Activated CD8-positive, alpha-beta T cell treated with anti-CD3 and anti-CD28 coated beads, Interleukin-2, amount 10 ng/mL, durations not matched to agents 7 days and 5 days (primary cell): ENCODE measurements around the gene SP9. TPM values are rescaled to one million over a fixed set of nuclear protein-coding genes. Genes with fewer than 3 reads are reported as not detected.

Experiments
- ATAC-seq: fragments of 150-1000 bp; cut with Tn5 transposase; one replicate; pipeline ENCODE4 v1.10.0; 2021; ENCODE audit warnings: moderate library complexity
- CTCF ChIA-PET: fragments of 350-600 bp; sonication (Branson Sonifier 250); formaldehyde crosslinking; loops from one replicate; lab custom pipeline; 2021; ENCODE audit warnings: antibody characterized with exemption; lab: Charles Lee
- POLR2A ChIA-PET: fragments of 350-600 bp; sonication (Branson Sonifier 250); formaldehyde crosslinking; loops from one replicate; lab custom pipeline; 2021; ENCODE audit warnings: antibody characterized with exemption; lab: Charles Lee
- DNase-seq: peaks from one replicate; pipeline ENCODE4 v3.0.0-alpha.2; 2020
- H3K27ac Mint-ChIP-seq: one replicate; pipeline ENCODE4 v1.8.0; 2021; ENCODE audit warnings: mild to moderate bottlenecking, mixed read lengths
- H3K27me3 Mint-ChIP-seq: one replicate; pipeline ENCODE4 v1.8.0; 2021; ENCODE audit warnings: low read depth, mixed read lengths
- H3K36me3 Mint-ChIP-seq: one replicate; pipeline ENCODE4 v1.8.0; 2021; ENCODE audit warnings: low read depth, mixed read lengths
- H3K4me1 Mint-ChIP-seq: one replicate; pipeline ENCODE4 v1.8.0; 2021; ENCODE audit warnings: low read depth, mixed read lengths
- H3K4me3 Mint-ChIP-seq: one replicate; pipeline ENCODE4 v1.8.0; 2021; ENCODE audit warnings: mild to moderate bottlenecking, mixed read lengths
- H3K9me3 Mint-ChIP-seq: one replicate; pipeline ENCODE4 v1.8.0; 2022; ENCODE audit warnings: mixed read lengths; ENCODE audit not compliant: insufficient read depth
- total RNA-seq, 2 experiments: library from RNA; stranded (reverse); gene quantifications; one replicate each; pipeline ENCODE4 v1.2.3, GENCODE V29; 2021

Gene SP9
- total RNA-seq, 2 experiments from 2014 or later = not detected

- Mint-ChIP-seq H3K4me1 (peaks cover 35% of the 10 kb centered on the region), H3K9me3 (no peaks in the 10 kb centered on the region), H3K27ac (no peak overlapping the region), H3K27me3 (peaks cover 78% of the 10 kb centered on the region), H3K36me3 (peaks cover 5% of the 10 kb centered on the region), H3K4me3 (peak overlapping the region; percentile 62)
- POLR2A ChIA-PET = no interaction called here
- ATAC-seq (no peak), DNase-seq (no peak)
- CTCF ChIA-PET = interaction anchor here (0.6 to 1.1 kb wide), 3 partner anchors 10 to 176 kb away, joined by 3 read pairs; no protein-coding TSS in a partner anchor
Measured at GRCh38 chr2:174334278-174334715, 457 bp upstream of the SP9 start.

GRCh38 chr2:174335254-174335987 is 667 bp downstream of the SP9 start:
- H3K4me1 Mint-ChIP-seq = peaks cover 39% of the 10 kb centered on the region
- peak overlapping the region; percentile 67 for H3K27ac Mint-ChIP-seq
- CTCF ChIA-PET = interaction anchor here (1.1 kb wide), 1 partner anchor 177 kb away, joined by 3 read pairs; no protein-coding TSS in a partner anchor
- DNase-seq (no peak), ATAC-seq (no peak)
- no peaks in the 10 kb centered on the region for H3K9me3 Mint-ChIP-seq
- peak overlapping the region; percentile 63 for H3K4me3 Mint-ChIP-seq
- H3K27me3 Mint-ChIP-seq = peaks cover 76% of the 10 kb centered on the region
- peaks cover 5% of the 10 kb centered on the region for H3K36me3 Mint-ChIP-seq
- POLR2A ChIA-PET = interaction anchor here (0.6 kb wide), 1 partner anchor 9 kb away, joined by 3 read pairs; no protein-coding TSS in a partner anchor

DNA sequence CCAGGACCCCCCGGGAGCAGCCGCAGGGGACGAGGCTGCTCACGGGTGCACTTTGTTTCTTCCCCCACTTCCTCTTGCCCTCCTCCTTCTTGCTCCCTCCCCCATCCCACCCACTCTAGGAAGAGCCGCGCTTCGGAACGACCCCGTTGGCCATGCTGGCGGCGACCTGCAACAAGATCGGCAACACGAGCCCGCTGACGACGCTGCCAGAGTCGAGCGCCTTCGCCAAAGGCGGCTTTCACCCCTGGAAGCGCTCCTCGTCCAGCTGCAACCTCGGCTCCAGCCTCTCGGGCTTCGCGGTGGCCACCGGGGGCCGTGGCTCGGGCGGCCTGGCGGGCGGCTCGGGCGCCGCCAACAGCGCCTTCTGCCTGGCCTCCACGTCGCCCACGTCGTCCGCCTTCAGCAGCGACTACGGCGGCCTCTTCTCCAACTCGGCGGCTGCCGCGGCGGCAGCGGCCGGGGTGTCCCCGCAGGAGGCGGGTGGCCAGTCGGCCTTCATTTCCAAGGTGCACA is 1.3 kb downstream of the SP9 start:
- Mint-ChIP-seq H3K9me3 (no peaks in the 10 kb centered on the region), H3K27me3 (peaks cover 74% of the 10 kb centered on the region), H3K4me1 (peaks cover 41% of the 10 kb centered on the region), H3K27ac (no peak overlapping the region), H3K36me3 (peaks cover 5% of the 10 kb centered on the region), H3K4me3 (peak overlapping the region; percentile 52)
- no peak for DNase-seq
- ChIA-PET CTCF (interaction anchor here (1.2 kb wide), 1 partner anchor 10 kb away, joined by 4 read pairs; no protein-coding TSS in a partner anchor), POLR2A (no interaction called here)
- ATAC-seq = no peak

DNA sequence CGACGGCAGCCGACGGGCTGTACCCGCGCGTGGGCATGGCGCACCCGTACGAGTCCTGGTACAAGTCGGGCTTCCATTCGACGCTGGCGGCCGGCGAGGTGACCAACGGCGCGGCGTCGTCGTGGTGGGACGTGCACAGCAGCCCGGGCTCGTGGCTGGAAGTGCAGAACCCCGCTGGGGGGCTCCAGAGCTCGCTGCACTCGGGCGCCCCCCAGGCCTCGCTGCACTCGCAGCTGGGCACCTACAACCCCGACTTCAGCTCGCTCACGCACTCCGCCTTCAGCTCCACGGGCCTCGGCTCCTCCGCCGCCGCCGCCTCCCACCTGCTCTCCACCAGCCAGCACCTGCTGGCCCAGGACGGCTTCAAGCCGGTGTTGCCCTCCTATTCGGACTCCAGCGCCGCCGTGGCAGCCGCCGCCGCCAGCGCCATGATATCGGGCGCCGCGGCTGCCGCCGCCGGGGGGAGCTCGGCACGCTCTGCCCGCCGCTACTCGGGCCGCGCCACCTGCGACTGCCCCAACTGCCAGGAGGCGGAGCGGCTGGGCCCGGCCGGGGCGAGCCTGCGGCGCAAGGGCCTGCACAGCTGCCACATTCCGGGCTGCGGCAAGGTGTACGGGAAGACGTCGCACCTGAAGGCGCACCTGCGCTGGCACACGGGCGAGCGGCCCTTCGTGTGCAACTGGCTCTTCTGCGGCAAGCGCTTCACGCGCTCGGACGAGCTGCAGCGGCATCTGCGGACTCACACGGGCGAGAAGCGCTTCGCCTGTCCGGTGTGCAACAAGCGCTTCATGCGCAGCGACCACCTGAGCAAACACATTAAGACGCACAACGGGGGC is 2.0 kb downstream of the SP9 start:
- ChIA-PET CTCF (interaction anchor here (0.7 to 1.3 kb wide), 3 partner anchors 10 to 210 kb away, joined by 3 to 4 read pairs (median 4); no protein-coding TSS in a partner anchor), POLR2A (interaction anchor here (1.3 kb wide), 1 partner anchor 10 kb away, joined by 3 read pairs; no protein-coding TSS in a partner anchor)
- Mint-ChIP-seq H3K4me3 (peak overlapping the region; percentile 52), H3K36me3 (peaks cover 5% of the 10 kb centered on the region), H3K9me3 (no peaks in the 10 kb centered on the region), H3K4me1 (peaks cover 48% of the 10 kb centered on the region), H3K27ac (no peak overlapping the region), H3K27me3 (peaks cover 73% of the 10 kb centered on the region)
- peak; percentile 40 for ATAC-seq
- DNase-seq = no peak

- peak; percentile 38 for ATAC-seq
- peaks cover 5% of the 10 kb centered on the region for H3K36me3 Mint-ChIP-seq
- CTCF ChIA-PET = interaction anchor here (0.7 to 1.3 kb wide), 3 partner anchors 11 to 209 kb away, joined by 3 to 4 read pairs (median 4); no protein-coding TSS in a partner anchor
- H3K27ac Mint-ChIP-seq = peak overlapping the region; percentile 73
- peak; percentile 53 for DNase-seq
- peaks cover 69% of the 10 kb centered on the region for H3K27me3 Mint-ChIP-seq
- H3K4me3 Mint-ChIP-seq = peak overlapping the region; percentile 72
- H3K9me3 Mint-ChIP-seq = no peaks in the 10 kb centered on the region
- H3K4me1 Mint-ChIP-seq = peaks cover 44% of the 10 kb centered on the region
- POLR2A ChIA-PET = interaction anchor here (1.3 kb wide), 1 partner anchor 11 kb away, joined by 3 read pairs; no protein-coding TSS in a partner anchor
Measured at GRCh38 chr2:174337337-174338146, 2.8 kb downstream of the SP9 start.

GRCh38 chr2:174338147-174338605 is 3.4 kb downstream of the SP9 start:
- POLR2A ChIA-PET = no interaction called here
- H3K27me3 Mint-ChIP-seq = peaks cover 69% of the 10 kb centered on the region
- peaks cover 45% of the 10 kb centered on the region for H3K4me1 Mint-ChIP-seq
- ATAC-seq = no peak
- no peaks in the 10 kb centered on the region for H3K9me3 Mint-ChIP-seq
- H3K4me3 Mint-ChIP-seq = peak overlapping the region; percentile 72
- H3K36me3 Mint-ChIP-seq = peaks cover 5% of the 10 kb centered on the region
- no peak for DNase-seq
- H3K27ac Mint-ChIP-seq = no peak overlapping the region
- CTCF ChIA-PET = no interaction called here

- Mint-ChIP-seq H3K27me3 (peaks cover 67% of the 10 kb centered on the region), H3K9me3 (no peaks in the 10 kb centered on the region), H3K4me3 (no peak overlapping the region), H3K4me1 (peaks cover 44% of the 10 kb centered on the region), H3K36me3 (peaks cover 5% of the 10 kb centered on the region), H3K27ac (no peak overlapping the region)
- ChIA-PET POLR2A (interaction anchor here (0.7 kb wide), 1 partner anchor 449 kb away, joined by 3 read pairs; no protein-coding TSS in a partner anchor), CTCF (interaction anchor here (0.9 to 1.8 kb wide), 2 partner anchors 14 to 201 kb away, joined by 3 to 4 read pairs; no protein-coding TSS in a partner anchor)
- DNase-seq (no peak), ATAC-seq (no peak)
Measured at GRCh38 chr2:174338671-174339560, 4.2 kb downstream of the SP9 start.

- Mint-ChIP-seq H3K4me1 (peaks cover 48% of the 10 kb centered on the region), H3K27ac (no peak overlapping the region), H3K9me3 (no peaks in the 10 kb centered on the region), H3K27me3 (peaks cover 69% of the 10 kb centered on the region), H3K36me3 (peaks cover 5% of the 10 kb centered on the region), H3K4me3 (no peak overlapping the region)
- no peak for DNase-seq
- no peak for ATAC-seq
- POLR2A ChIA-PET = no interaction called here
- CTCF ChIA-PET = interaction anchor here (0.9 to 2.9 kb wide), 7 partner anchors 9 to 938 kb away, joined by 3 to 34 read pairs (median 4); no protein-coding TSS in a partner anchor
Measured at GRCh38 chr2:174339561-174340399, 5.0 kb downstream of the SP9 start.
